Measurements from ENCODE around the gene SLC5A12. TPM values are rescaled to one million over a fixed set of nuclear protein-coding genes. Genes with fewer than 3 reads are reported as not detected.

Gene SLC5A12
- total RNA-seq, 1 experiment from 2014 or later, result not detected

DNA sequence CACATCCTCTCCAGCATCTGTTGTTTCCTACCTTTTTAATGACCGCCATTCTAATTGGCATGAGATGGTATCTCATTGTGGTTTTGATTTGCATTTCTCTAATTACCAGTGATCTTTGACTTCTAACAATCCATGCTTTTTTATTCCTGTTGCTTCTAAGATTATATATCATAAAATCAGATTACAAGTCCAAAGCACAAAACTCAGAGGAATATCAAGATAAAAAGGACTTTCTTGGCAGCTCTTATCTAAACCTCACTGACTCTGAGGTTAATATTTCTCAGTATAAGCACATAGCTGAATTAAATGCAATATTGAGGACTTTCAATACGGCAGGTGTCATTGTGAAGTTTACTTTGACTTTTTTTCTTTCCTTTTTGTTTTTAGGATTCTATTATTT, 11.4 kb downstream of the SLC5A12 start:
- no peaks in the 10 kb centered on the region for H4K20me1 ChIP-seq (ENCODE audit: low read length)
- intact Hi-C loops (cut with micrococcal nuclease), result no loop called here
- no peaks in the 10 kb centered on the region for H3K79me2 ChIP-seq (ENCODE audit: low read length)
- no peak for ATAC-seq
- no peak overlapping the region for H3K9ac ChIP-seq (ENCODE audit: low read length)
- TF ChIP-seq EZH2 (IDR thresholded peaks at IDR 0.05; ENCODE audit: low read length, unreplicated experiment) (no peak), EZH2phosphoT487 (IDR thresholded peaks at IDR 0.05; ENCODE audit: borderline replicate concordance, low read length) (no peak)
- TF ChIP-seq, protein P1, sequence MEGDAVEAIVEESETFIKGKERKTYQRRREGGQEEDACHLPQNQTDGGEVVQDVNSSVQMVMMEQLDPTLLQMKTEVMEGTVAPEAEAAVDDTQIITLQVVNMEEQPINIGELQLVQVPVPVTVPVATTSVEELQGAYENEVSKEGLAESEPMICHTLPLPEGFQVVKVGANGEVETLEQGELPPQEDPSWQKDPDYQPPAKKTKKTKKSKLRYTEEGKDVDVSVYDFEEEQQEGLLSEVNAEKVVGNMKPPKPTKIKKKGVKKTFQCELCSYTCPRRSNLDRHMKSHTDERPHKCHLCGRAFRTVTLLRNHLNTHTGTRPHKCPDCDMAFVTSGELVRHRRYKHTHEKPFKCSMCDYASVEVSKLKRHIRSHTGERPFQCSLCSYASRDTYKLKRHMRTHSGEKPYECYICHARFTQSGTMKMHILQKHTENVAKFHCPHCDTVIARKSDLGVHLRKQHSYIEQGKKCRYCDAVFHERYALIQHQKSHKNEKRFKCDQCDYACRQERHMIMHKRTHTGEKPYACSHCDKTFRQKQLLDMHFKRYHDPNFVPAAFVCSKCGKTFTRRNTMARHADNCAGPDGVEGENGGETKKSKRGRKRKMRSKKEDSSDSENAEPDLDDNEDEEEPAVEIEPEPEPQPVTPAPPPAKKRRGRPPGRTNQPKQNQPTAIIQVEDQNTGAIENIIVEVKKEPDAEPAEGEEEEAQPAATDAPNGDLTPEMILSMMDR (conservative IDR thresholded peaks at IDR 0.05; ENCODE audit: low read depth, low read length), result no peak
- H3F3A ChIP-seq (ENCODE audit: low read length, unreplicated experiment), result no peaks in the 10 kb centered on the region
- no peak overlapping the region for H3K4me3 ChIP-seq (ENCODE audit: low read length)
- ChIA-PET CTCF (no interaction called here), POLR2A (ENCODE audit: unreplicated experiment) (no interaction called here)
- peaks cover 10% of the 10 kb centered on the region; the same call in 1 of the 2 replicates for H3K27me3 ChIP-seq (ENCODE audit: low read length)
- no TSS peak for BruUV-seq (replicated peaks)
- no peaks in the 10 kb centered on the region for H3K9me3 ChIP-seq (ENCODE audit: low read length)
- H3K9me2 ChIP-seq (replicated peaks; ENCODE audit: low read length), result no peaks in the 10 kb centered on the region
- H3K4me2 ChIP-seq (ENCODE audit: low read length), result no peak overlapping the region
- no peak overlapping the region for H2AFZ ChIP-seq (ENCODE audit: low read length)
- DNase-seq, result no peak
- H3K27ac ChIP-seq (ENCODE audit: low read length), result no peak overlapping the region
- no peaks in the 10 kb centered on the region for H3K36me3 ChIP-seq (ENCODE audit: low read depth, low read length)
- H3K4me1 ChIP-seq (ENCODE audit: insufficient read depth, low read length), result no peaks in the 10 kb centered on the region

DNA sequence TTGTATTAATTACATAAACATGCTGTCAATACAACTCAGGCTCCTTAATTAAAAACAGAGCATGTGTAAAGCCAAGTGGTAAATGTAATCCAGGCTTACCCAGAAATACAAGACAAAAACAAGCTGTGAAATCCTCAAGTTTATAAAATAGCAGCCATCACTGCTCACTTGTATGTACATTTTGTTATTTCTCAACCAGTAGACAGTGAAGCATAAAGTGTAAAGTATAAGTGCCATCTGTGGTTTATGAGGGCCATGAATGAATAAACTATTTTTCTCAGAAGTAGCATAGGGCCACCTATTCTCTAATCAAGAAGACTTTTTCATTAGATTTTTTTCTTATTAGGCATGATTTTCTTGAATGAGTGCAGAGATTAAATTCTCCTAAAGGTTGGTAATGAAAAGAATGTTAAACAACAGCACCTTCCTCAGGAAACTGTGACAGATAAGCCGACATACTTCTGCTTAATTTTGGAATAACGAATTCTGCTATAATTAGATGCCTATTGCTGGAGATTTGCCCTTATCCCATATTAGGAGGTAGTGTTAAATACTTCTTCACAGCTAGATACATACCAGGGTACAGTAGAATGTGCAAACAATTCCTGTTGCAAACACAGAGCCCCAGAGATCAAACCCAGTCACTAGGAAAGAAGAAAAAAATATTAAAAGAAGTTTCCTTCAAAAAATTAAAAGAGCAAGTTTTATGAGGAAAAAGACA, 13.0 kb downstream of the SLC5A12 start:
- CTCF ChIA-PET, result no interaction called here
- H3K4me2 ChIP-seq (ENCODE audit: low read length), result no peak overlapping the region
- no peaks in the 10 kb centered on the region for H3K79me2 ChIP-seq (ENCODE audit: low read length)
- H3K4me1 ChIP-seq (ENCODE audit: insufficient read depth, low read length), result no peaks in the 10 kb centered on the region
- no peak overlapping the region for H3K4me3 ChIP-seq (ENCODE audit: low read length)
- intact Hi-C loops (cut with micrococcal nuclease), result no loop called here
- no peaks in the 10 kb centered on the region for H3K9me3 ChIP-seq (ENCODE audit: low read length)
- H3K9ac ChIP-seq (ENCODE audit: low read length), result no peak overlapping the region
- H2AFZ ChIP-seq (ENCODE audit: low read length), result no peak overlapping the region
- DNase-seq, result no peak
- POLR2A ChIA-PET (ENCODE audit: unreplicated experiment), result no interaction called here
- TF ChIP-seq, protein P1 (conservative IDR thresholded peaks at IDR 0.05; ENCODE audit: low read depth, low read length), result no peak
- no peak for TF ChIP-seq EZH2 (IDR thresholded peaks at IDR 0.05; ENCODE audit: low read length, unreplicated experiment)
- TF ChIP-seq EZH2phosphoT487 (IDR thresholded peaks at IDR 0.05; ENCODE audit: borderline replicate concordance, low read length), result no peak
- H3K9me2 ChIP-seq (replicated peaks; ENCODE audit: low read length), result no peaks in the 10 kb centered on the region
- no peak overlapping the region for H3K27ac ChIP-seq (ENCODE audit: low read length)
- H3K36me3 ChIP-seq (ENCODE audit: low read depth, low read length), result no peaks in the 10 kb centered on the region
- no peaks in the 10 kb centered on the region for H3F3A ChIP-seq (ENCODE audit: low read length, unreplicated experiment)
- H3K27me3 ChIP-seq (ENCODE audit: low read length), result peaks cover 10% of the 10 kb centered on the region; the same call in 1 of the 2 replicates
- no TSS peak for BruUV-seq (replicated peaks)
- no peaks in the 10 kb centered on the region for H4K20me1 ChIP-seq (ENCODE audit: low read length)
- no peak for ATAC-seq

DNA sequence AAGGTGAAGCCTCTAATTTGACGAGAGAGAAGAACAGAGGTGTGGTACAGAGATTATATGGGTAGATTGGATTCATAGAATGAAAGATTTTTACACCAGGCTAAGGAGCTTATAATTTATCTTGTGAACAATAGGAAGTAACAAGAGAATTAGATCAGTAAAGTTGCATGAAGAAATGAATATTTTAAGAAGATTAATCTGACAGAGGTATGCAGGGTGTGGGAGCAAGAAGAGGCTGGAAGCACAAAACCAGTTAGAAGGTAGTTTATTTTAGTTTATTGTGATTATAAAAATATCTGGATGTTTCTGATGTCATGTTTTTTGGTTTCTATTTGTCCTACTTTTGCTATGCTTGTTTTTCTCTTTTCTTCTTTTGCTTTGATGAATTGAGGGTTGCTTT, 15.7 kb downstream of the SLC5A12 start:
- Histone ChIP-seq H3K4me1 (ENCODE audit: insufficient read depth, low read length) (no peaks in the 10 kb centered on the region), H3K4me3 (ENCODE audit: low read length) (no peak overlapping the region), H3K79me2 (ENCODE audit: low read length) (no peaks in the 10 kb centered on the region), H3K9me2 (replicated peaks; ENCODE audit: low read length) (no peaks in the 10 kb centered on the region), H3K36me3 (ENCODE audit: low read depth, low read length) (no peaks in the 10 kb centered on the region), H3K4me2 (ENCODE audit: low read length) (no peak overlapping the region), H4K20me1 (ENCODE audit: low read length) (no peaks in the 10 kb centered on the region), H3K9ac (ENCODE audit: low read length) (no peak overlapping the region), H3K27ac (ENCODE audit: low read length) (no peak overlapping the region), H3K27me3 (ENCODE audit: low read length) (no peaks in the 10 kb centered on the region), H2AFZ (ENCODE audit: low read length) (no peak overlapping the region), H3K9me3 (ENCODE audit: low read length) (no peaks in the 10 kb centered on the region), H3F3A (ENCODE audit: low read length, unreplicated experiment) (no peaks in the 10 kb centered on the region)
- POLR2A ChIA-PET (ENCODE audit: unreplicated experiment), result no interaction called here
- intact Hi-C loops (cut with micrococcal nuclease), result no loop called here
- TF ChIP-seq EZH2phosphoT487 (IDR thresholded peaks at IDR 0.05; ENCODE audit: borderline replicate concordance, low read length) (no peak), EZH2 (IDR thresholded peaks at IDR 0.05; ENCODE audit: low read length, unreplicated experiment) (no peak)
- TF ChIP-seq, protein P1 (conservative IDR thresholded peaks at IDR 0.05; ENCODE audit: low read depth, low read length), result no peak
- no TSS peak for BruUV-seq (replicated peaks)
- no peak for DNase-seq
- no peak for ATAC-seq
- CTCF ChIA-PET, result no interaction called here
